ENCODE results near the gene PCDH9.

PCDH9 gene

DNA sequence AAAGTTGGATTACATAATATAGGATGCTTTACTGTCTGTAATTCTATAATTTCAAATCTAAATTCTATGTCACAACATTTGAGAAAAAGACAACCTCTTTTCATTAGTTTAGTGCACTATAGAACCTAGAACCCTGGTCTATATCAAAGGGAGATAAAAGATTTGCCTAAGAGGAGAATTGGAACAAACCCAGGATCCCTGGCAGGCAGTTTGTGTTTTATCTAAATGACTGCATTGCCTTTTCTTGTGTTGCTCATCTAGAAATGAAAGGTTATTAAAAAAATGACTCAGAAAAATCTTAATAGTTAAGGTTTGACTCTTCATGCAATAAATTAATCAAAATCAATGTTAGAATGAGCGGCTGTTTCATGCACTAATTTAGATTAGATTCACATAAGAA, 96.7 kb downstream of the PCDH9 start:
- no peak overlapping the region for H4K91ac ChIP-seq (ENCODE audit: low read length)
- no peak overlapping the region for H3K4ac ChIP-seq (ENCODE audit: low read depth in 1 of 2, low read length in 2 of 2)
- no peak overlapping the region for H3K14ac ChIP-seq (ENCODE audit: low read length in 2 of 2)
- H2BK12ac ChIP-seq (ENCODE audit: low read length in 2 of 2), result no peak overlapping the region
- H2BK120ac ChIP-seq (ENCODE audit: low read depth, low read length), result no peak overlapping the region
- H2BK5ac ChIP-seq (ENCODE audit: low read depth, low read length, poor library complexity, severe bottlenecking), result no peak overlapping the region
- no peak overlapping the region for H2AFZ ChIP-seq (ENCODE audit: low read depth, low read length)
- no peaks in the 10 kb centered on the region for H3K9me3 ChIP-seq (ENCODE audit: control insufficient read depth, low read length)
- DNase-seq, result no peak
- no peaks in the 10 kb centered on the region for H3K79me1 ChIP-seq (replicated peaks; ENCODE audit: low read length, poor library complexity, severe bottlenecking)
- no peak overlapping the region for H2AK5ac ChIP-seq (ENCODE audit: low read length, severe bottlenecking)
- no CpG with 5 or more reads among the region's 1 CpG for WGBS
- H3K36me3 ChIP-seq (ENCODE audit: control insufficient read depth in 1 of 2, insufficient read depth in 2 of 2, low read depth in 1 of 2, low read length in 2 of 2), result no peaks in the 10 kb centered on the region
- no peak overlapping the region for H3K4me2 ChIP-seq (ENCODE audit: low read length, poor library complexity, severe bottlenecking)
- no peak overlapping the region for H4K8ac ChIP-seq (ENCODE audit: low read length)
- no peak overlapping the region for H3K4me3 ChIP-seq (ENCODE audit: insufficient read depth in 1 of 2, low read depth in 1 of 2, low read length in 2 of 2)
- no peak overlapping the region for H2BK15ac ChIP-seq (ENCODE audit: low read depth, poor library complexity, severe bottlenecking)
- H3K27me3 ChIP-seq (ENCODE audit: control insufficient read depth in 1 of 2, insufficient read depth in 1 of 2, low read length in 2 of 2), result no peaks in the 10 kb centered on the region
- H3K23ac ChIP-seq (ENCODE audit: low read length in 2 of 2), result no peak overlapping the region
- no peak overlapping the region for H3K27ac ChIP-seq (ENCODE audit: low read length, poor library complexity, severe bottlenecking)
- H3K18ac ChIP-seq (ENCODE audit: low read depth in 1 of 2, low read length in 2 of 2), result no peak overlapping the region
- no peaks in the 10 kb centered on the region for H3K4me1 ChIP-seq (ENCODE audit: control insufficient read depth, insufficient read depth, low read depth, low read length)
- no peak overlapping the region for H3K9ac ChIP-seq (ENCODE audit: low read length)

DNA sequence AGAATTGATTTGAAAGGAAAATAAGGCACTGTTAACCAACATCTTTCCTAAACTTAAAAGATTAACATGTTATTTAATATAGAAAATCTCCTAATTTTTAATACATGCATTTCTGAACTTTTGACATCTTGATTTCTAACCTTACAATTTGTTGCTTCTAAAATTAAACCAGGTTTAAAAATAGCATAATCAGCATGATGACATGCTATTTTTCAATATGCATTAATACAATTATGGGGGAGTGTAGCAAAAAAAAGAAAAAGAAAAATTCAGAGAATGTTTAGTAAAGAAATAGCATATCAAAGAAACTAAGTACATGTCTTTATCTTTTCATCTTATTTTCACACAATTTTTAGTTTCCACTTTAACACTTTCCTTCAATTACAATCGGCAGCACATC, 98.7 kb downstream of the PCDH9 start:
- H3K36me3 ChIP-seq (ENCODE audit: control insufficient read depth in 1 of 2, insufficient read depth in 2 of 2, low read depth in 1 of 2, low read length in 2 of 2), result no peaks in the 10 kb centered on the region
- no peak overlapping the region for H2BK15ac ChIP-seq (ENCODE audit: low read depth, poor library complexity, severe bottlenecking)
- no peak overlapping the region for H2BK120ac ChIP-seq (ENCODE audit: low read depth, low read length)
- H3K14ac ChIP-seq (ENCODE audit: low read length in 2 of 2), result no peak overlapping the region
- no peak overlapping the region for H3K4me2 ChIP-seq (ENCODE audit: low read length, poor library complexity, severe bottlenecking)
- H2BK12ac ChIP-seq (ENCODE audit: low read length in 2 of 2), result no peak overlapping the region
- H3K9me3 ChIP-seq (ENCODE audit: control insufficient read depth, low read length), result no peaks in the 10 kb centered on the region
- H3K79me1 ChIP-seq (replicated peaks; ENCODE audit: low read length, poor library complexity, severe bottlenecking), result no peaks in the 10 kb centered on the region
- no peaks in the 10 kb centered on the region for H3K27me3 ChIP-seq (ENCODE audit: control insufficient read depth in 1 of 2, insufficient read depth in 1 of 2, low read length in 2 of 2)
- no peak overlapping the region for H2AK5ac ChIP-seq (ENCODE audit: low read length, severe bottlenecking)
- no peak overlapping the region for H3K4ac ChIP-seq (ENCODE audit: low read depth in 1 of 2, low read length in 2 of 2)
- DNase-seq, result no peak
- H3K9ac ChIP-seq (ENCODE audit: low read length), result no peak overlapping the region
- no peak overlapping the region for H4K91ac ChIP-seq (ENCODE audit: low read length)
- WGBS, result 100% methylated on average over 1 of the region's 1 CpG
- H3K18ac ChIP-seq (ENCODE audit: low read depth in 1 of 2, low read length in 2 of 2), result no peak overlapping the region
- no peaks in the 10 kb centered on the region for H3K4me1 ChIP-seq (ENCODE audit: control insufficient read depth, insufficient read depth, low read depth, low read length)
- H2BK5ac ChIP-seq (ENCODE audit: low read depth, low read length, poor library complexity, severe bottlenecking), result no peak overlapping the region
- H3K4me3 ChIP-seq (ENCODE audit: insufficient read depth in 1 of 2, low read depth in 1 of 2, low read length in 2 of 2), result no peak overlapping the region
- H3K27ac ChIP-seq (ENCODE audit: low read length, poor library complexity, severe bottlenecking), result no peak overlapping the region
- H4K8ac ChIP-seq (ENCODE audit: low read length), result no peak overlapping the region
- no peak overlapping the region for H2AFZ ChIP-seq (ENCODE audit: low read depth, low read length)
- no peak overlapping the region for H3K23ac ChIP-seq (ENCODE audit: low read length in 2 of 2)

DNA sequence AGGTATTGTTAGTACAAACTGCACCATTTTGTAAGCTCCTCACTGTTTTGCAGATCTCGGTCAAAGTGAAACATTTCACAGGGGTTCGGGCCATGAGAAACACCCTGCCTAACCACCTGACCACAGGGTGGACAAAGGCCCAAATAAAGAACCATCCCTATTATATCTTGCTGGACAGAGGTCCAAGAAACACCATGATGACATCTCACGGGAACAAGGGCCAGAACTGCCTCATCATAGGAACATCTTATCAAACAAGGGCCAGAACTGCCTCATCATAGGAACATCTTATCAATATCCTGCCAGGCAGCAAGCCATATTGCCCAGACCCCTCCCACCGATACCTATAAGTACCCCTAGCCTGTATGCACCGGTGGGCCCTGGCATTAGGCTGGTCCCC, 99.7 kb downstream of the PCDH9 start:
- H3K27ac ChIP-seq (ENCODE audit: low read length, poor library complexity, severe bottlenecking), result no peak overlapping the region
- H3K4me2 ChIP-seq (ENCODE audit: low read length, poor library complexity, severe bottlenecking), result no peak overlapping the region
- H2BK12ac ChIP-seq (ENCODE audit: low read length in 2 of 2), result no peak overlapping the region
- no peak overlapping the region for H3K9ac ChIP-seq (ENCODE audit: low read length)
- H2BK120ac ChIP-seq (ENCODE audit: low read depth, low read length), result no peak overlapping the region
- H3K23ac ChIP-seq (ENCODE audit: low read length in 2 of 2), result no peak overlapping the region
- H3K79me1 ChIP-seq (replicated peaks; ENCODE audit: low read length, poor library complexity, severe bottlenecking), result no peaks in the 10 kb centered on the region
- 96% methylated on average over 4 of the region's 5 CpGs for WGBS
- no peak overlapping the region for H3K18ac ChIP-seq (ENCODE audit: low read depth in 1 of 2, low read length in 2 of 2)
- H2BK5ac ChIP-seq (ENCODE audit: low read depth, low read length, poor library complexity, severe bottlenecking), result no peak overlapping the region
- no peak overlapping the region for H3K14ac ChIP-seq (ENCODE audit: low read length in 2 of 2)
- H4K91ac ChIP-seq (ENCODE audit: low read length), result no peak overlapping the region
- H3K9me3 ChIP-seq (ENCODE audit: control insufficient read depth, low read length), result no peaks in the 10 kb centered on the region
- H3K27me3 ChIP-seq (ENCODE audit: control insufficient read depth in 1 of 2, insufficient read depth in 1 of 2, low read length in 2 of 2), result no peaks in the 10 kb centered on the region
- H3K4me3 ChIP-seq (ENCODE audit: insufficient read depth in 1 of 2, low read depth in 1 of 2, low read length in 2 of 2), result no peak overlapping the region
- no peak overlapping the region for H4K8ac ChIP-seq (ENCODE audit: low read length)
- H3K36me3 ChIP-seq (ENCODE audit: control insufficient read depth in 1 of 2, insufficient read depth in 2 of 2, low read depth in 1 of 2, low read length in 2 of 2), result no peaks in the 10 kb centered on the region
- no peak overlapping the region for H3K4ac ChIP-seq (ENCODE audit: low read depth in 1 of 2, low read length in 2 of 2)
- no peak overlapping the region for H2AK5ac ChIP-seq (ENCODE audit: low read length, severe bottlenecking)
- no peaks in the 10 kb centered on the region for H3K4me1 ChIP-seq (ENCODE audit: control insufficient read depth, insufficient read depth, low read depth, low read length)
- no peak overlapping the region for H2BK15ac ChIP-seq (ENCODE audit: low read depth, poor library complexity, severe bottlenecking)
- no peak for DNase-seq
- no peak overlapping the region for H2AFZ ChIP-seq (ENCODE audit: low read depth, low read length)

DNA sequence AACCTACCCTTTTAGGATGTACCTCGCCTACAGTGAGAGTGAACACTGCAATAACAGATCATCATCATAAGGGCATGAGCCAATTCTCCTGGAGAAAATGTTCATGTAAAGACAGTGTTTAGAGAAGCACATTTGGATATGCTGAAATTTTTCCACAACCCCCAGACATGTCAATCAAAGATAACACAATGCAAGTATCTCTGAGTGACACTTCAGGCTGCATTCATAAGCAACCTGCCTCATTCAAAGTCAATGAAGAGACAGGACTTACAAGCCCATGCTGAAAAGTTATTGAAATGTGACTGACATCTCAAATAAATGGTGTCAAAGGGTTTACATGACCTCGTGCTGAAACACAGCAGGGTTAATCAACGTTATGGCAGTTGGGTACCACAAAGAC, 102.0 kb downstream of the PCDH9 start:
- no peak overlapping the region for H3K4me2 ChIP-seq (ENCODE audit: low read length, poor library complexity, severe bottlenecking)
- H3K4ac ChIP-seq (ENCODE audit: low read depth in 1 of 2, low read length in 2 of 2), result no peak overlapping the region
- no peak for DNase-seq
- H3K27ac ChIP-seq (ENCODE audit: low read length, poor library complexity, severe bottlenecking), result no peak overlapping the region
- no peak overlapping the region for H3K4me3 ChIP-seq (ENCODE audit: insufficient read depth in 1 of 2, low read depth in 1 of 2, low read length in 2 of 2)
- no peaks in the 10 kb centered on the region for H3K79me1 ChIP-seq (replicated peaks; ENCODE audit: low read length, poor library complexity, severe bottlenecking)
- H2BK15ac ChIP-seq (ENCODE audit: low read depth, poor library complexity, severe bottlenecking), result no peak overlapping the region
- H3K14ac ChIP-seq (ENCODE audit: low read length in 2 of 2), result no peak overlapping the region
- H3K23ac ChIP-seq (ENCODE audit: low read length in 2 of 2), result no peak overlapping the region
- H2BK5ac ChIP-seq (ENCODE audit: low read depth, low read length, poor library complexity, severe bottlenecking), result no peak overlapping the region
- H3K9me3 ChIP-seq (ENCODE audit: control insufficient read depth, low read length), result no peaks in the 10 kb centered on the region
- H2BK120ac ChIP-seq (ENCODE audit: low read depth, low read length), result no peak overlapping the region
- H3K4me1 ChIP-seq (ENCODE audit: control insufficient read depth, insufficient read depth, low read depth, low read length), result no peaks in the 10 kb centered on the region
- H2AK5ac ChIP-seq (ENCODE audit: low read length, severe bottlenecking), result no peak overlapping the region
- H2AFZ ChIP-seq (ENCODE audit: low read depth, low read length), result no peak overlapping the region
- no peak overlapping the region for H3K9ac ChIP-seq (ENCODE audit: low read length)
- H4K91ac ChIP-seq (ENCODE audit: low read length), result no peak overlapping the region
- H3K18ac ChIP-seq (ENCODE audit: low read depth in 1 of 2, low read length in 2 of 2), result no peak overlapping the region
- WGBS, result 60% methylated on average over 1 of the region's 3 CpGs
- no peaks in the 10 kb centered on the region for H3K36me3 ChIP-seq (ENCODE audit: control insufficient read depth in 1 of 2, insufficient read depth in 2 of 2, low read depth in 1 of 2, low read length in 2 of 2)
- no peak overlapping the region for H4K8ac ChIP-seq (ENCODE audit: low read length)
- no peaks in the 10 kb centered on the region for H3K27me3 ChIP-seq (ENCODE audit: control insufficient read depth in 1 of 2, insufficient read depth in 1 of 2, low read length in 2 of 2)
- no peak overlapping the region for H2BK12ac ChIP-seq (ENCODE audit: low read length in 2 of 2)
